DLD1 (cell line): Measurements from ENCODE around the gene TIMM8B.
"Not testable (repeated sequence)": the region's sequence is repeated elsewhere in the genome, so short reads cannot be mapped to it uniquely, and the experiment has no call there.

Source experiments
- in situ Hi-C: cut with HindIII; loops from 2 replicates; pipeline ENCODE4 v1.10.0; 2017; ENCODE audit warnings: low sequenced_read_pairs

The TIMM8B gene

GRCh38 chr11:112082729-112083128, 3.8 kb downstream of the TIMM8B start:
- in situ Hi-C loops, result no loop called here

DNA sequence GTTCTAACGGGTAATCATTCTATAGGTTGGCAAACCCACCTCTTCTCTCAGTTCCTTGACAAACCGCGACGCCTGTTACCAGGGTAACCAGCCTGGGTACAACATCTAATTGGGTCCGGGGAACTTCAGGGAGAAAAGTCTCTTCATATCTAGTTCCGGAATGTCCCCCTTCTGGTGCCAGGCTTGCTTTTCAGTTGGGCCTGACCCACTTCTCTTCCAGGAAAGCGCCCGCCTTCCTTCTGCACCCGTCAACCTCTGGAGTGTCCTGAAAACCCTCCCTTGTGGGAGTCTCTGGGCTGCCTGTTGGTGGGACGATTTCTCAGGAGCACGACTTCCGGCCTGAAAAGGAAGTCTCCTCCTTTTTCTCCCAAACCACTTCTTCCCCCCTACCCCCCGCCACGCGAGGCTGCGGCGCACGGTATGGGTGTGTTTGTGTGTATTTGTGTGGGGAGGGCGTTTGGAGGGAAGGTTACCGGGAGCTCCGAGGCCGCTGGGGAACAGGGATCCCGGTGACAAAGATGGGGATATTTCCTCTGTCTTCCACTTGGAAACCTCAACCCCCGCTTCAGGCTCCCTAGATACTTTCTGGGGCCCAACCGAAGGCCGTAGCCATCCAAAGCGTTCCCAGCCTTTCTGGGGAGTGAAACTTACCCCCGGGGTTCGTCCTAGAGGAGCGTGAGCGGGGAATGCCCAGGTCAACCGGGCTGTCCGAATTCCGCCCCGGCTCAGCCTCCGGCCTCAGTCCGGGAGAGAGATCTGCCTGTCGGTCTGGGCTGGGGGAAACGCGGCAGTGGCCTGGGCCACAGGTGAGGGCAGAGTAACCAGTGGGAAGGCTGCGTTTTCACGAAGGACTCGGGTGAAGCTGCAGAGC, 12.4 kb downstream of the TIMM8B start, which contains the start of the genes NKAPD1 and PIH1D2:
Gene NKAPD1 (plus strand): TSS at position 359 of the 871 bp plus-strand sequence. CDS start 1,276 bp downstream, outside the sequence.
Gene PIH1D2 (minus strand): TSS at position 77 of the 871 bp plus-strand sequence. CDS start 843 bp downstream, outside the sequence.
- in situ Hi-C loops, result no loop called here

- in situ Hi-C loops, result loop anchor here (5.0 kb wide), 1 partner anchor 41 kb away; no protein-coding TSS in a partner anchor
These were observed 23.6 kb downstream of the TIMM8B start for GRCh38 chr11:112062923-112063322.

GRCh38 chr11:112058103-112058502, 28.5 kb downstream of the TIMM8B start:
- in situ Hi-C loops, result no loop called here

GRCh38 chr11:112057170-112057569, 29.4 kb downstream of the TIMM8B start:
- in situ Hi-C loops, result no loop called here

DNA sequence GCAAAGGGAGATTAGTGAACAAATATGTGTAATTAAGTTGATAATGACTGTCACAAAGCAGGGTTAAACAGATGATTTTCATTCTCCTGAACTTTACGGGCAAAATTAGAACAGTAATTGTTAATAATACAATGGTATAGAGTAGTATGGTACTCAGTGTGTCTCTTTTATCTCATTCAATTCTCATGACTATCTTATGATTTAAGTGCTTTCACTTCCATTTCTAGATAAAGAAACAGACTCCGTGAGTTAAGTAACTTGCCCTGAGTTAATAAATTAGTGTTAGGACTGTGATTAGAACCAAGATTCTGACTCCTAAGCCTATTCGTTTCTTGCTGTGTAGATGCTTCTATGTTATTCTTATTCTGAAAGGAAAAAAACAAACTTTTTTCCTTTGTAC, 34.8 kb downstream of the TIMM8B start:
- in situ Hi-C loops, result no loop called here

- in situ Hi-C loops, result no loop called here
These were observed 35.8 kb downstream of the TIMM8B start for GRCh38 chr11:112050721-112051120.

- in situ Hi-C loops, result no loop called here
These were observed 36.8 kb downstream of the TIMM8B start for GRCh38 chr11:112049777-112050176.

- in situ Hi-C loops, result not testable (repeated sequence)
These were observed 38.3 kb downstream of the TIMM8B start for GRCh38 chr11:112048256-112048655.

- in situ Hi-C loops, result not testable (repeated sequence)
These were observed 39.9 kb downstream of the TIMM8B start for GRCh38 chr11:112046647-112047046.

DNA sequence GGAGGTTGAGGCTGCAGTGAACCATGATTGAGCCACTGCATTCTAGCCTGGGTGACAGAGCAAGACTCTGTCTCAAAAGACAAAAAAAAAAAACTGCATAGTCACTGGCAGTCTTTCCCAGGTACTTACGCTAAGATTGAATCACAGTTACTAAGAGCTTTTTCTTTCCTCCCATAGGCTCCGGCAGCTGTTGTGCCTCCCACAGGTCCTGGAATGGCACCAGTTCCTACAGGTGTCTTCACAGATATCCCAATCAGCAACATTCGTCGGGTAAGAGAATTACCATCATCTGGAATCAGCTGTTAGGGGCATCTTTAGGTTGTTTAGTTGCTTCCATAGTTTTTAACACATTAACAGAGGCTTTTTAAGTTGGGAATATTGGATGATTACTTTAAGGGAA, 41.6 kb downstream of the TIMM8B start:
- in situ Hi-C loops, result no loop called here

DNA sequence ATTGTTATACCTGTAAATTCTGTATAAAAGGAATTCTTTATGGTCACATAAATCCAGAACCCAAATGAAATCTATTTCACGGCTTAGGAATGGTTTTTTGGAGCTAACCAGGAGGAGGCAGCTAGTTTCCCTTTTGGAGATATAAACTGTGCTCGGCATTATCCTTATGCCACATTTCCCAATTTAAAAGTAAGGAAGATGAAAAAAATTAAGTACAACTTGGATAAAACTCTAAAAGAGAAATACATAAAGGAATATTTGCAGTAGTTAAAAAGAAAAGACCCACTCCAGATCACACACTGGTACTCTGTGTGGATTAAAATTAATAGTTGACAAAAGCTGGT, 43.6 kb downstream of the TIMM8B start:
- in situ Hi-C loops, result no loop called here

DNA sequence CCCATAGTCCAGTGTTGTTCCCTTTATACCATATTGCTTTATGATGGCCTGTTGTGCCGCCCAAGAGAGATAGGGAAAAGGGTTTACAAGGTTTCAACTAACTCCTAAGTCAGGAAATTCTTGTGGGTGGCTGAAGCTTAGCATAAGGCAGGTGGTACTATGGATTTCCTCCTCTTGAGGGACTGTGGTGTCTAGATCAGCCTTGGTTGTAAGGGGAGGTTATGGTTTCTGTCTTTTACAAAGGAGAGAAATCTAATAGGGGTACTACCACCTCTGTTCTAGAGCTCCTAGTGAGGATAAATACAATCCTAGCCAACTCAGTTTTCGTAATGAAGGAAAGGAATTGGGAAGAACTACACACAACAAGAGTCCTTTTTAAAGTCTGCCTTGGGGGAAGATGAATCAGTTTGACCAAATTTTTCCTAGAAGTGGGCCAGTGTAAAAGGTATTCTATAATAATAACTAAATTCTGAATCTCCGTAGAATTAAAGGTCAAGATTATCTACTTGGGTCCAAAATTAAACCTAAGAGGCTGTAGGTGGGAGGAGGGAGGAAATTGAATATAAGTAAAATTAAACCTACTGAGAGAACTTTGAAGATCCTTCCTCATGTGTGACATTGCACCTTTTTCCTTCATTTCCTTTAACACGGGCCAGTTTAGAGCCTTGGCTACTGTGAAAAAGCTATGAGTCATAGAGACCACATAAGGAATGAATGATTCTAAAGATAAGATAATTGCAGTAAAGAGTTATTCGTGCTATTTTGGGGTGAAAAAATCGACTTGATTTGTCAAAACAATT, 44.2 kb downstream of the TIMM8B start:
- in situ Hi-C loops, result no loop called here

- in situ Hi-C loops, result no loop called here
These were observed 49.0 kb downstream of the TIMM8B start for GRCh38 chr11:112037527-112037926.
